GM23248 (cell line): ENCODE results near the gene ABRAXAS1. TPM values are rescaled to one million over a fixed set of nuclear protein-coding genes. Genes with fewer than 3 reads are reported as not detected.

ENCODE experiments used
- DNase-seq: peaks from one replicate; pipeline ENCODE4 v3.0.0-alpha.2; 2015
- H2AFZ ChIP-seq: fragments of 200-600 bp; sonication (generic); 2 replicates; pipeline ENCODE4 v1.6.1; 2016; ENCODE audit warnings: antibody characterized with exemption
- H3F3A ChIP-seq: fragments of 200-600 bp; sonication (generic); 2 replicates; pipeline ENCODE4 v1.6.1; 2016; ENCODE audit warnings: mild to moderate bottlenecking, antibody characterized with exemption, mixed run types; ENCODE audit not compliant: insufficient read depth
- H3K27ac ChIP-seq: fragments of 200-600 bp; sonication (generic); 2 replicates; pipeline ENCODE4 v1.5.1; 2016; ENCODE audit warnings: mild to moderate bottlenecking
- H3K27me3 ChIP-seq: fragments of 200-600 bp; sonication (generic); replicated peaks from 2 replicates; pipeline ENCODE4 v1.6.1; 2016; ENCODE audit warnings: mild to moderate bottlenecking; ENCODE audit not compliant: insufficient read depth
- H3K36me3 ChIP-seq: fragments of 200-600 bp; sonication (generic); 2 replicates; pipeline ENCODE4 v1.6.1; 2016; ENCODE audit warnings: low read depth, mild to moderate bottlenecking
- H3K4me1 ChIP-seq: fragments of 200-600 bp; sonication (generic); 2 replicates; pipeline ENCODE4 v1.6.1; 2016; ENCODE audit warnings: mild to moderate bottlenecking; ENCODE audit not compliant: insufficient read depth
- H3K4me2 ChIP-seq: fragments of 200-600 bp; sonication (generic); one replicate; pipeline ENCODE4 v1.6.1; 2016; ENCODE audit warnings: mild to moderate bottlenecking; ENCODE audit not compliant: unreplicated experiment
- H3K4me3 ChIP-seq: fragments of 200-600 bp; sonication (generic); 2 replicates; pipeline ENCODE4 v1.5.1; 2016; ENCODE audit warnings: mild to moderate bottlenecking
- H3K79me2 ChIP-seq: fragments of 200-600 bp; sonication (generic); 2 replicates; pipeline ENCODE4 v1.6.1; 2016; ENCODE audit warnings: mild to moderate bottlenecking; ENCODE audit not compliant: insufficient read depth
- H3K9ac ChIP-seq: fragments of 200-600 bp; sonication (generic); 2 replicates; pipeline ENCODE4 v1.6.1; 2016; ENCODE audit warnings: mild to moderate bottlenecking
- H3K9me2 ChIP-seq: fragments of 200-600 bp; sonication (generic); 2 replicates; pipeline ENCODE4 v1.6.1; 2016; ENCODE audit warnings: mixed run types, mild to moderate bottlenecking, moderate library complexity; ENCODE audit not compliant: insufficient read depth
- H3K9me3 ChIP-seq: fragments of 200-600 bp; sonication (generic); one replicate; pipeline ENCODE4 v1.6.1; 2017; ENCODE audit warnings: low read depth
- H4K20me1 ChIP-seq: fragments of 200-600 bp; sonication (generic); 2 replicates; pipeline ENCODE4 v1.6.0; 2016; ENCODE audit not compliant: insufficient read depth
- EZH2 ChIP-seq: fragments of 200-600 bp; sonication (generic); IDR thresholded peaks from 2 replicates; pipeline ENCODE4 v1.6.1; 2018; ENCODE audit warnings: antibody characterized with exemption, mild to moderate bottlenecking; ENCODE audit not compliant: insufficient read depth, poor library complexity, severe bottlenecking
- EZH2phosphoT487 ChIP-seq: fragments of 200-600 bp; sonication (generic); IDR thresholded peaks from 2 replicates; pipeline ENCODE4 v1.6.1; 2018; ENCODE audit warnings: antibody characterized with exemption, moderate library complexity, mild to moderate bottlenecking, low read depth; ENCODE audit not compliant: insufficient read depth
- WGBS, 2 experiments: methylation state at CpG; one replicate each; pipeline ENCODE4 v1.1.6; 2015 to 2017; ENCODE audit warnings: low lambda C conversion rate in 2 of 2, low coverage in 1 of 2; ENCODE audit errors: missing lambda C conversion rate in 2 of 2; 5-methylcytosine and 5-hydroxymethylcytosine counted together
- in situ Hi-C: fragments of 300-500 bp; cut with MboI; formaldehyde crosslinking; loops from 2 replicates; pipeline ENCODE4 v1.15.0; 2020
- polyA plus RNA-seq: library from polyadenylated mRNA; unstranded; fragments of >200 nt; fragmentation: Nextera tagmentation; extraction: Ambion mirVana; gene quantifications from 2 replicates; pipeline ENCODE4 v1.2.1, GENCODE V29; 2016
- total RNA-seq: library from RNA; depleted of rRNA; stranded (reverse); fragments of >200 nt; shearing (Covaris generic); gene quantifications from 2 replicates; pipeline ENCODE4 v1.2.3, GENCODE V29; 2014

Gene ABRAXAS1
- total and polyA plus RNA-seq, 2 experiments from 2014 or later: 5.8 to 15.6 TPM

DNA sequence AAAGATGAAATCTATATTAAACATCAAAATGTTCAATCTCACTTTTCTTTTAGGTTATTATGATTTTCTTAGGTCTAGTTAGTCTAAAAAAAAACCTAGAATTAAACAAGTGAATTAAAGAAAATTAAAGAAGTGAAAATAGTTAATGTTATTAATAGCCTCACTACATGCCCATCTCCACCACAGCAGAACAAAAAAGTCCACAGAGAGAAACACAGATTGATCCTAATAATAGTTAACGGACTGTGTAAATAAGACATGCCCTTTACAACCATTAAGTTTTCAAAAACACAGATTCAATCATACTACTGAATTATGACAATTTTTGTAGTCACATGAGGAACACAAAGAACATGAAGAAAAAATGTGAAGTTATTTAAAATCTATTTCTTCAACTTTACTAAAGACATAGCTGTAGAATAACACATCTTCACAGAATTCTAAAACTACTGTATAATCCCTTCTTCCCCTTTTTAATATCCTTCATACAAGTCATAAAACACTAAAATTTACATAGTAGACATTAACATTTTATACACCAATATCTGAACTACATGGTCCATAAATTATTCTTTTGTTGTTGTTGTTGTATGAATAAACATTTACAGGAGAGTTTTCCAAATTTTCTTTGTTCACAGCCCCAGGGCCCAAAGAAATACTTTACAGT, 44.6 kb downstream of the ABRAXAS1 start:
- DNase-seq: no peak
- H3K4me1 ChIP-seq: no peaks in the 10 kb centered on the region
- no peak overlapping the region for H2AFZ ChIP-seq
- H3K9ac ChIP-seq: no peak overlapping the region
- no peaks in the 10 kb centered on the region for H3F3A ChIP-seq
- no peak overlapping the region for H3K4me2 ChIP-seq
- TF ChIP-seq EZH2 (no peak), EZH2phosphoT487 (no peak)
- no peaks in the 10 kb centered on the region for H3K79me2 ChIP-seq
- H3K4me3 ChIP-seq: no peak overlapping the region
- H3K9me2 ChIP-seq: 0 out of 2 replicates have a peak, but pooled peaks cover 4% of the 10 kb centered on the region
- no peak overlapping the region for H3K27ac ChIP-seq
- WGBS, 2 experiments: 63 to 65% methylated on average over 1 of the region's 1 CpG
- no peaks in the 10 kb centered on the region for H4K20me1 ChIP-seq
- in situ Hi-C loops: no loop called here
- H3K9me3 ChIP-seq: no peaks in the 10 kb centered on the region
- no peaks in the 10 kb centered on the region for H3K27me3 ChIP-seq
- H3K36me3 ChIP-seq: peaks cover 16% of the 10 kb centered on the region

DNA sequence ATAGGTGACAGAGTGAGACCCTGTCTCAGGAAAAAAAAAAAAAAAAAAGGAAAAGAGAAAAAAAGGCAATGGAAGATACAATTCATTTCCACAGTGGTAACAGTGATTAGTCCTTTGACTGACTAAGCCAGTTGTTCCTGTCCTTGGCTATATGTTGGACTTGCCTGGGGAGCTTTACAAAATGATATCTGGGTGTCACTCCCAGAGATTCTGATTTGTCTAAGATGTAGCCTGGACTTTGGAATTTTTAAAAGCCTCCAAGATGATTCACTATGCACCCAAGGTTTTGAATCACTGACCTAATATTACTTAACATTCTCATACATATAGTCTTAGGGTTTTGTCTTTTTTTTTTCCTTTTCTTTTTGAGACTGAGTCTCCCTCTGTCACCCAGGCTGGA, 46.2 kb downstream of the ABRAXAS1 start:
- H3K36me3 ChIP-seq: peaks cover 20% of the 10 kb centered on the region
- H3K4me3 ChIP-seq: no peak overlapping the region
- H3F3A ChIP-seq: no peaks in the 10 kb centered on the region
- H3K9me3 ChIP-seq: no peaks in the 10 kb centered on the region
- H3K79me2 ChIP-seq: no peaks in the 10 kb centered on the region
- H3K9ac ChIP-seq: no peak overlapping the region
- H4K20me1 ChIP-seq: no peaks in the 10 kb centered on the region
- H3K27me3 ChIP-seq: no peaks in the 10 kb centered on the region
- no peak overlapping the region for H3K4me2 ChIP-seq
- in situ Hi-C loops: no loop called here
- H3K9me2 ChIP-seq: no peaks in the 10 kb centered on the region
- TF ChIP-seq EZH2: no peak
- TF ChIP-seq EZH2phosphoT487: no peak
- DNase-seq: peak; percentile 16
- no peak overlapping the region for H3K27ac ChIP-seq
- H2AFZ ChIP-seq: no peak overlapping the region
- H3K4me1 ChIP-seq: no peaks in the 10 kb centered on the region

- Histone ChIP-seq H3K4me1 (no peaks in the 10 kb centered on the region), H3K9me3 (no peaks in the 10 kb centered on the region), H3K9ac (no peak overlapping the region), H3K4me2 (no peak overlapping the region), H3F3A (no peaks in the 10 kb centered on the region), H3K27me3 (no peaks in the 10 kb centered on the region), H4K20me1 (no peaks in the 10 kb centered on the region), H3K36me3 (peaks cover 20% of the 10 kb centered on the region), H3K79me2 (no peaks in the 10 kb centered on the region), H3K27ac (no peak overlapping the region), H2AFZ (no peak overlapping the region), H3K4me3 (no peak overlapping the region), H3K9me2 (no peaks in the 10 kb centered on the region)
- TF ChIP-seq EZH2 (no peak), EZH2phosphoT487 (no peak)
- 87 to 91% methylated on average over 4 of the region's 4 CpGs for WGBS, 2 experiments
- in situ Hi-C loops: no loop called here
- no peak for DNase-seq
Observed at GRCh38 chr4:83436680-83437079, 48.2 kb downstream of the ABRAXAS1 start.

DNA sequence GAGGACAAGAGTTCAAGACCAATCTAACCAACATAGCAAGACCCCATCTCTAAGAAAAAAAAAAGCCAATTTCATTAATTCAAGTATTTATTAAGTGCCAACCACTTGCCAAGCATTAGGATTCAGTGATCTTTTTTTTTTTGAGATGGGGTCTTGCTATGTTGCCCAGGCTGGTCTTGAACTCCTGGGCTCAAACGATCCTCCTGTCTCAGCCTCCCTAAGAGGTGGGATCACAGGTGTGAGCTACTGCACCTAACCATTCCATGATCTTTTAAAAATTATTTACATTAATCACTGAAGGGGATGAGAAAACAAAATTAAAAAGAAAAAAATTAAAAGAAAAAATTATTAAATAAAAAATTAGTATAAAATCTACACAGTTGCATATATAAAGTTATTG, 53.7 kb downstream of the ABRAXAS1 start:
- DNase-seq: no peak
- no peak overlapping the region for H3K9ac ChIP-seq
- no peaks in the 10 kb centered on the region for H3K4me1 ChIP-seq
- TF ChIP-seq EZH2phosphoT487 (no peak), EZH2 (no peak)
- peaks cover 14% of the 10 kb centered on the region for H3K36me3 ChIP-seq
- no peak overlapping the region for H3K4me2 ChIP-seq
- no peak overlapping the region for H2AFZ ChIP-seq
- no peaks in the 10 kb centered on the region for H3K9me3 ChIP-seq
- no peaks in the 10 kb centered on the region for H3K27me3 ChIP-seq
- no peaks in the 10 kb centered on the region for H4K20me1 ChIP-seq
- H3K79me2 ChIP-seq: no peaks in the 10 kb centered on the region
- no peaks in the 10 kb centered on the region for H3F3A ChIP-seq
- no peak overlapping the region for H3K4me3 ChIP-seq
- in situ Hi-C loops: no loop called here
- no peaks in the 10 kb centered on the region for H3K9me2 ChIP-seq
- 90 to 95% methylated on average over 1 of the region's 1 CpG for WGBS, 2 experiments
- no peak overlapping the region for H3K27ac ChIP-seq

- H2AFZ ChIP-seq: no peak overlapping the region
- no peak for TF ChIP-seq EZH2
- TF ChIP-seq EZH2phosphoT487: no peak
- H3K27ac ChIP-seq: no peak overlapping the region
- H3K79me2 ChIP-seq: no peaks in the 10 kb centered on the region
- no peaks in the 10 kb centered on the region for H3K27me3 ChIP-seq
- no peak overlapping the region for H3K9ac ChIP-seq
- H3F3A ChIP-seq: no peaks in the 10 kb centered on the region
- no peak for DNase-seq
- H4K20me1 ChIP-seq: no peaks in the 10 kb centered on the region
- H3K4me1 ChIP-seq: no peaks in the 10 kb centered on the region
- in situ Hi-C loops: no loop called here
- H3K4me3 ChIP-seq: no peak overlapping the region
- peaks cover 30% of the 10 kb centered on the region; the same call in 1 of the 2 replicates for H3K36me3 ChIP-seq
- no peaks in the 10 kb centered on the region for H3K9me3 ChIP-seq
- no peak overlapping the region for H3K4me2 ChIP-seq
- H3K9me2 ChIP-seq: no peaks in the 10 kb centered on the region
Observed at GRCh38 chr4:83418211-83418610, 66.7 kb downstream of the ABRAXAS1 start.
